Fibroblast of skin of left biceps (primary cell): ENCODE data around the gene PMVK.

ENCODE experiments used
- DNase-seq, 2 experiments: peaks; one replicate each; pipeline ENCODE4 v3.0.0-alpha.2; 2013; ENCODE audit warnings: low read depth in 2 of 2

Gene PMVK

DNA sequence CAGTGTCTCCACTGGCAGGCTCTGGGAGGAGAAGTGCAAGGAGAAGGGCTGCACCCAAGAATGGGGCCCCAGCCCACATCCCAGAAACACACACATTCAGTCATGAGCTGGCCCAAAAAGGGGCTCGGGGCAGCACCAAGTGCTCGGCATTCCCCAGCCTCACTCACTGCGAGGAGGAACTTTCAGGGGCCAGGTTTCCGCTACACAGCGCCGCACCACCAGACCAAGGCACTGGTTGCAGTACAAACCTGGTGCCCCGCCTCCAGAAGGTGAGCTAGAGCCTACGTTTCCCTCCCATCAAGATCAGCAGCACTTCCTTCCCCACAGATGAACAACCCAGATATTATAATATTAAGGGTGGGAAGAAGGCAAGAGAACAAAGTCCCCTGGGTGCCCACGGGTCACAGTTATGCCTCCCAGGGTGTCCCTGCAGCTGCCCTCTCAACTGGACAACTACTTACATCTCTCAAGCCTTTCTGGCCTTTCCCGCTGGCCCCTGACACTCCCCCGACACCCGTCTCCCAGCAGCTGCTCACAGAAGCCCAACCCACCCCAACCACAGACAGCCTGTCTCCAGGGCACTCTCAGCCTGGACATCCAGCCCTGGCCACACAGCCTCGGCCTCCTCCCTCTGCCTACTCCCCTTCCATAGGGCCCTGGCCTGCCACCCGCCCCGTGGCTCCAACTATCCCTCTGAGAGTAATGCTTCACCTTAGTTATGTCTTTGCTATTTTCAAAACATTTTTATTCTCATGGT is 15.6 kb upstream of the PMVK start:
- no peak for DNase-seq

GRCh38 chr1:154948079-154948478 is 11.6 kb upstream of the PMVK start:
- DNase-seq = no peak

- no peak for DNase-seq
Observed at GRCh38 chr1:154945962-154946850, 9.7 kb upstream of the PMVK start.

DNA sequence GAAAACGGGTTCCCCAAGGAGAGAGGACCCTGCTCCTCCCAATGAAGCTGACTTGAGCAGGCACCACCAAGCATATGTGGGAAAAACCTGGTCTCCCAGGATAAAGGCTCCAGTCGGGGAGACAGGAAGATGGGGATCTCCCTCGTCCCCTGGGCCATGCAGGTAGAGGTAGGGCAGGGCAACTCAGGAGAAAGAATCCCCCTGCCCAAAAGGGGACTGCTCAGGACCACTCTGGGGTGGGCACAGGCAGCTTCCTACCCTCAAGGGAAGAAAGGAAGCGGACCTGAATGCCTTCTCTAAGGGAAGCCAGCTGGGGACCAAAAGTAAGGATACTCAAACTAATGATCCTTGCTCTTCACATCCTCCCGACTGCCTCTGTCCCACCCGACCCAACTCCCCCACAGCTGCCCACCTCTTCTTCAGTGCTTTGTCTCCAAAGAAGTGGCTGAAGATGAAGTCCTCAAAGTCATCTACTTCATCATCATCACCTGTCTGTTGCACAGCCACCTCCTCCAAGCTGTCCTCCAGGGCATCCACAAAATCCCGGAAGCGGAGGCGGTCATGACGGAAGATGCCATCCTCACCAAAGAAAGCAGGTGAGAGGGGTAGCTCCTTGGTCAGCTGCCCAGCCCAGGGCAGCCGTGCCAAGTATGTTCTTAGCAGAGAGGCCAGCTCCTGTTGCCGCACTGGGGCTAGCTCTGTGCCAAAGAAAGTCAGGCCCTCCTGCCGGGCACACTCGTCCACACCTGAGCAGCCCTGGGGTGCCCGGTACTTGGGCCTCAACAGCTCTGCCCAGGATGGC is 8.8 kb upstream of the PMVK start:
- DNase-seq = no peak

DNA sequence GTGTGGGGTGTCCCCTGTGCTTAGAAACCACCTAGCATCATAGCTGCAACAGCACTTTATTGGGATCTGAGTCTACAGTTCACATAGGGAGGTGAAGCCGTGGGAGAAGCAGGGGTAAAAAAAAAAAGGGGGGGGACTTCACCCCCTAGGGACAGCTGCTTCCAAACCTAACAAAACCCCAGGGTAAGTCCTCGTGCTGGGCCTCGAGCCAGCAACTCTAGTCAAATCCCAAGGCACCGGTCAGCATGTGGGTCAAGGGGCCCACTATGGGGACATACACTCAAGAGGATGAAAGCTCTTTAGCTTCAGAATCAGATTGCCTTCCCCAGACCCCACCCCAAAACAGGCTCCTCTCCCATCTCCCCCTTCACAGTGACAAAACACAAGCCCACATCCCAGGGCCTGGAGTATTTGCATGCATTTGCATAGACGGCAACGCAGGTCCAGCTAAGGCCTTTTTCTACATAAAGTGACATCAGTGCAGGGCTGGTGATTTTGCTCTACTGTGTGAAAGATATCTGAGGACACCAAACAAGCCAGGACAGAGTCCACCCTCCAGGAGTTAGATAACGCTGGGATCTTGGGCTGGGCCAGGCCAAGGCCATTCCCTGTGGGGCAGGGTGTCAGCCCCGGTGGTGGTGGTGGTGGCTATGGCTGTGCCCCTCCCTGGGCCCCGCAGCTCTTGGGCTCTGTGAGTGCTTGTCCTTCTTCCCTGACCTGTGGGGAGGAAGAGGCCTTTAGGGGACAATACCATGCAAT is 8.1 kb upstream of the PMVK start:
- DNase-seq = no peak

- DNase-seq = no peak
Observed at GRCh38 chr1:154943649-154944400, 7.3 kb upstream of the PMVK start.

DNA sequence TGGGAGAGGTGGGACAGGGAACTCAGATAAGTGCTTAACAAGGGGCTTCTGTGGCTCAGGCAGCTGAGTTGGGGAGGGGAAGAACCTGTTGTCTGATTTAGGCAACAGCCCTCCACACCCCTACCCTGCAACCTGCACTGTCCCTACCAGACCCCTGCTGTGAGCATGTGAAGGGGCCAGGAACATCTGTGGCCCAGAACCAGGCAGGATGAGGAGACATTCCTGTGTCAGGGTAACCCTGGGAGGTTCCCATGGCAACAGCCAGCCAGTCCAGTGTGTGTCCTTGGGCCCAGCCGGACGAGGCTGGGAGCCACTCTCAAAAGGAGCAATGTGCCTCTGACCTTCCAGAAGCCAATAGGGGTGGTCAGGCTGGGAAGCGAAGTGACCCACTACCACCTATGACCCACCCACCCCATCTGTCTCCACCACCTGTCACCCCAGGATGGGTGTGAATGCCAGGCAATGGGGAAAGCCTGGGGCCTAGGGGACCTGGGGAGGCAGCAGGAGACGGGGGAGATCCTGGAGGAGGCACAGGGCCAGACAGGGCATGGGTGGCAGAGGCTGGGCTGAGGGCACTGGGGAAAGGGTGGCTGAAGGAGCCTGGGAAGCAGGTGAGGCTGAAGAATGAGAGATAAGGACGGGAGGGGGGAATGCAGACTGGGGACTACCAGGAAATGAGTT is 5.0 kb upstream of the PMVK start:
- DNase-seq = no peak

DNA sequence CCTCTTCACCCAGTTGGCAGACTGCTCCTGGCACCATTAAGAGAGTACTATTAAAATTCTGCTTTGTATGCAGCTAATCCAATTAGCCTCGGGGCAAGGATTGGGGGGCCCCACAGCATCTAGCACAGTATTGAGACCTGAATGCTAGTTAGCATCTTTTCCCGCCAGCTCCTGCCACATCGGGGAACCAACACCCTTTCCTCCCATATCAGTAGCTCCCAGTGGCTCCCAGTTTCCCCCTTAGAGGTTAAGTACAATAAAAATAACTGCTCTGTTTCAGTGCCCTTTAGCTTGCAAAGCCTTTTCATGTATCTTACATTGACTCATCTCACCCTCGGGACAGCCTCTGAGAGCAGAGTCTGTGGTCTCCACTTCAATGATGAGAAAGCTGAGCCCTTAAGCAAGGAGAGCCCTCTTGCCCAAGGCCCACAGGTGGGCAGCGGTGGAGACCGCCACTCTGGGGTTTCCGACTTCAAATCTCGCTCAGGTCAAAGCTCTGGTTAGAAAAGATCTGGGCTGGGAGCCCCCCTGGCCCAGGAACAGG is 4.2 kb upstream of the PMVK start:
- DNase-seq = no peak

- no peak for DNase-seq
Observed at GRCh38 chr1:154940213-154940560, 3.7 kb upstream of the PMVK start.

DNA sequence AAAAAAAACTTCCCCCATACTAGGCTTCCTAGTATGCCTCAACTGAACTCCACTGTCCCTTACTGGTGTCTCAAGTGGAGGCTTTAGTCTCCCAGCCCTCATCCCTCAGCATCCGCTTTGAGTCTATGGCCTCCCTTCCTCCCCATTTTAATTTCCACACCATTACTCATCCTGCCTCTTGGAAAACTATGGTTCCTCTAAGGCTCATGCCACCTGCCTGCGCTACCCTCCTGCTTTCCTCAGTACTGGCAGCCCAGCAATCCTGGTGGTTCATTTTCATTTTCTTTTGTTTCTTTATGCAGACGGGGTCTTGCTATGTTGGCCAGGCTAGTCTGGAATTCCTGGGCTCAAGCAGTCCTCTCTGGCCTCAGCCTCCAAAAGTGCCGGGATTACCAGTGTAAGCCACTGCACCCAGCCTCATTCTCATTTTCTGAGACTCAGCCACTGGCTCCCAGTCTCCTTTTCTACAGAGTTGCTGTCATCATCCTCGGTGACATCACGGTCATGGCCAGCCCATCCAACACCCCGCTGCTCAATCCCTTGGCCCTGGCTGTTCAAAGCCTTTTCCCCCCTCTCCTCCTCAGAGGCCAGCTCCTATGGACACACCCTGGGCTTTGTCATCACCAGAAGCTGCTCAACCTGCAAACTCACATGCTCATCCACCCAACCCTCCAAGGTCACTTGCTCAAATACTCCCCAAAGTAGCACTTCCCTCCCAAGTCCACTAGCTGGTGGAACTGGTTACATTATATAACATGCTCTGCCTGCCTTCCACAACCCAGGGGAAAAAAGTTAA is 2.3 kb upstream of the PMVK start:
- no peak for DNase-seq

DNA sequence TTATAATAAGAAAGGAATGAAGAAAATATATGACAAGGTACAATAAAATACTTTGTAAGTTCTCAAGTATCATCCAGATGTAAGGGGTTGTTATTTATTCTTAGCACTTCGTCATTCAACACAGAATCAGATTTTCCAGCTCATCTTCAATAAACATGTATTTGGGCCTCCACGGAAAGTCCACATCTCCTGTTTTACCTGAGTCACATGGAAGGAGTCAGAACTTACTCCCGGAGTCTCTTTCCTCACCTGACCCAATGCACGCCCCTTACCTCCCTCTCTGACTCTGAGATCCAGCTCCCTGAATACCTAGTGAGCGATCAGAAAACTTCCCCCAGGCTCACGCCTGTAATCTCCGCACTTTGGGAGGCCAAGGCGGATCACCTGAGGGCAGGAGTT is 1.5 kb upstream of the PMVK start:
- DNase-seq = no peak

GRCh38 chr1:154937085-154937987 is 817 bp upstream of the PMVK start:
- DNase-seq = peak; percentile 86

DNA sequence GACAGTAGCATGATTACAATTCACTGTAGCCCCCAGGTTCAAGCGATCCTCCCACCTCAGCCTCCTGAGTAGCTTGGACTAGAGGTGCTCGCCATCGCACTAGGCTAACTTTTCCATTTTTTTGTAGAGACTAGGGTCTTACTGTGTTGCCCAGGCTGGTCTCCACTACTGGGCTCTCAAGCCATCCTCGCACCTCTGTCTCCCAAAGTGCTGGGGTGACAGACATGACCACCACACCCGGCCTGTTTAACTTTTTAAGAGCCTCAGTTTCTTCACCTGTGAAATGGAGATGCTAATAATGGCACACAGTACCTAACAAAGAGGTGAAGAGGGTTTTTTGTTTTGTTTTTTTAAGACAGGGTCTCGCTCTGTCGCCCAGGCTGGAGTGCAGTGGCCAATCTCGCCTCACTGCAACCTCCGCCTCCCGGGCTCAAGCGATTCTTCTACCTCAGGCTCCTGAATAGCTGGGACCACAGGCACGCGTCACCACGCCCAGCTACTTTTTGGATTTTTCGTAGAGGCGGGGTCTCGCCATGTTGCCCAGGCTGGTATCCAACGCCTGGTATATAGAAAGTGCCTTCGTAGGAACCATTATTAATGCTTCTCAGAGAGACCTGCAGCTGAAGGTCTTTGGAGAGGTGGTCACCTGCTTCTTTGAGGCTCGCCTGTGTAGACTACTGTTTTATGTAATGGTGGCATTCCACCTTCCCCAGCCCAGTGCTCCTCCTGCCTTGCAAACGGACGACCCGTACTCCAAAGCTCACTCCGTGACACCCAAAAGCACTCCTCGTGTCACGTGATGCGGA is 567 bp downstream of the PMVK start:
- DNase-seq = no peak

GRCh38 chr1:154934358-154934948 is 2.1 kb downstream of the PMVK start:
- no peak for DNase-seq

- DNase-seq = no peak
Observed at GRCh38 chr1:154931940-154932487, 4.5 kb downstream of the PMVK start.

DNA sequence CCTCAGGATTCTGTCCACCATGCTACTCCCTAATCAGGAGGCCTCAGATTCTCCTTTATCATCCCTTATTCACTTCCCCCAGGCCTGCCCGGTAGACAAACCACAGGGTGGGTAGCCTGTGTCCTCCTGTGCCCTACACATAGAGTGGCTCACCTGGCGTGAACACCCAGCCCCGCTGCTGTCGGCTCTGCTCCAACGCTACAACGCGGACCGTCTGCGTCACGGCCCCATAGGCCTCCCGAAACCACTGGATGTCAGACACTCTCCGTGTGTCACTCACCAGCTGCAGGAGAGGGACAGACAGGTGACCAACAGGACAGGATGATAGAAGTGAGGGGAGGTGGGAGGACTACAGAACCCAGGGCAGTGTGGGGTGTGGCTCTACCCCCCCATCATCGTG is 10.3 kb downstream of the PMVK start:
- DNase-seq = no peak
